HCT116 (cell line): ENCODE results near the gene TOR4A. TPM values are rescaled to one million over a fixed set of nuclear protein-coding genes. Genes with fewer than 3 reads are reported as not detected.

Source experiments
- ATAC-seq: fragments of 200-7000 bp; cut with Tn5 transposase; 2 replicates; pipeline ENCODE4 v1.9.1; 2020; ENCODE audit warnings: mild to moderate bottlenecking, moderate library complexity
- BruUV-seq: library from RNA; stranded (reverse); fragments of 400-500 nt; replicated peaks from 2 replicates; lab custom pipeline; 2021; lab: Mats Ljungman, UMichigan
- CTCF ChIA-PET: fragments of 300-600 bp; sonication (Branson Sonifier 250); formaldehyde crosslinking; loops from one replicate; lab custom pipeline; 2021; ENCODE audit warnings: antibody characterized with exemption; lab: Charles Lee
- POLR2A ChIA-PET: fragments of 300-600, 350-600 bp; sonication (Branson Sonifier 250); formaldehyde crosslinking; loops from one replicate; lab custom pipeline; 2021; ENCODE audit warnings: antibody characterized with exemption; lab: Charles Lee
- RAD21 ChIA-PET, 2 experiments: fragments of 300-600 bp; sonication (Branson Sonifier 250); formaldehyde crosslinking; loops; one replicate each; lab custom pipeline; 2023; ENCODE audit warnings: low total read pairs in 2 of 2; ENCODE audit not compliant: uncharacterized antibody in 2 of 2, unreplicated experiment in 2 of 2, low non-redundant PET in 1 of 2; lab: Charles Lee
- DNase-seq: peaks from one replicate; pipeline ENCODE4 v3.0.0-alpha.2; 2010; ENCODE audit warnings: low read depth, low spot score
- H2AFZ ChIP-seq: fragments of 200-600 bp; shearing (Covaris generic), sonication (generic); 2 replicates; pipeline ENCODE4 v1.6.1; 2017; ENCODE audit warnings: low read depth, mixed run types, mixed read lengths, antibody characterized with exemption, low read length; ENCODE audit not compliant: poor library complexity, severe bottlenecking
- H3K27ac ChIP-seq: 2 replicates; pipeline ENCODE4 v1.5.1; 2012; ENCODE audit warnings: low read depth, low read length
- H3K27me3 ChIP-seq: fragments of 200-600 bp; sonication (generic); 2 replicates; pipeline ENCODE4 v1.6.1; 2016; ENCODE audit warnings: mixed run types, low read length, mixed read lengths; ENCODE audit not compliant: insufficient read depth
- H3K36me3 ChIP-seq, 2 experiments: fragments of 200-500 bp in 1 of 2; fragments of 200-600 bp in 1 of 2; sonication (Bioruptor generic) in 1 of 2; sonication (generic) in 1 of 2; 2 replicates each; pipeline versions ENCODE4 v1.5.1 to v1.6.1; 2014 to 2016; ENCODE audit warnings: low read length in 2 of 2, inconsistent platforms in 1 of 2, mixed read lengths in 1 of 2, mixed run types in 1 of 2; ENCODE audit not compliant: insufficient read depth in 2 of 2, control insufficient read depth in 1 of 2
- H3K4me1 ChIP-seq, 2 experiments: fragments of 200-600 bp in 1 of 2; sonication (generic) in 1 of 2; 2 replicates each; pipeline versions ENCODE4 v1.5.1 to v1.6.1; 2012 to 2017; ENCODE audit warnings: low read length in 2 of 2, inconsistent platforms in 1 of 2, mild to moderate bottlenecking in 1 of 2, mixed read lengths in 1 of 2, mixed run types in 1 of 2, moderate library complexity in 1 of 2; ENCODE audit not compliant: insufficient read depth in 2 of 2, control insufficient read depth in 1 of 2
- H3K4me2 ChIP-seq: fragments of 200-600 bp; sonication (generic); 2 replicates; pipeline ENCODE4 v1.6.1; 2017; ENCODE audit warnings: mixed run types, low read length, mixed read lengths
- H3K4me3 ChIP-seq, 2 experiments: fragments of 200-600 bp in 1 of 2; sonication (generic) in 1 of 2; replicated peaks in 1 of 2; 2 replicates each; pipeline ENCODE4 v1.5.1; 2011 to 2016; ENCODE audit warnings: low read length in 2 of 2, control low read depth in 1 of 2, low read depth in 1 of 2, mild to moderate bottlenecking in 1 of 2, mixed read lengths in 1 of 2, mixed run types in 1 of 2
- H3K79me2 ChIP-seq: fragments of 200-600 bp; sonication (generic); 2 replicates; pipeline ENCODE4 v1.6.1; 2017; ENCODE audit warnings: mild to moderate bottlenecking, mixed run types, low read length, moderate library complexity, mixed read lengths; ENCODE audit not compliant: insufficient read depth
- H3K9ac ChIP-seq: fragments of 200-600 bp; sonication (generic); 2 replicates; pipeline ENCODE4 v1.6.1; 2016; ENCODE audit warnings: low read length, mixed read lengths
- H3K9me2 ChIP-seq: fragments of 200-600 bp; sonication (generic), shearing (Covaris generic); 2 replicates; pipeline ENCODE4 v1.6.1; 2017; ENCODE audit warnings: mixed run types, mild to moderate bottlenecking, moderate library complexity; ENCODE audit not compliant: insufficient read depth
- H3K9me3 ChIP-seq, 2 experiments: fragments of 200-500 bp in 1 of 2; fragments of 200-600 bp in 1 of 2; sonication (Bioruptor generic) in 1 of 2; sonication (generic) in 1 of 2; 2 replicates each; pipeline ENCODE4 v1.6.1; 2014 to 2017; ENCODE audit warnings: low read length in 2 of 2, mixed read lengths in 2 of 2, inconsistent platforms in 1 of 2, low read depth in 1 of 2, mild to moderate bottlenecking in 1 of 2, mixed run types in 1 of 2, moderate library complexity in 1 of 2; ENCODE audit not compliant: control insufficient read depth in 1 of 2, insufficient read depth in 1 of 2
- H4K20me1 ChIP-seq: fragments of 200-600 bp; sonication (generic), shearing (Covaris generic); 2 replicates; pipeline ENCODE4 v1.6.1; 2017; ENCODE audit warnings: mixed run types, mild to moderate bottlenecking, moderate library complexity; ENCODE audit not compliant: insufficient read depth
- ATF3 ChIP-seq: IDR thresholded peaks from 2 replicates; pipeline ENCODE4 v1.6.1; 2012
- EGR1 ChIP-seq: IDR thresholded peaks from 2 replicates; pipeline ENCODE4 v1.6.1; 2012; ENCODE audit warnings: low read depth
- MAX ChIP-seq: IDR thresholded peaks from 2 replicates; pipeline ENCODE4 v1.6.1; 2012
- POLR2A ChIP-seq: IDR thresholded peaks from 2 replicates; pipeline ENCODE4 v1.7.0; 2011; ENCODE audit warnings: borderline replicate concordance; ENCODE audit not compliant: insufficient read depth, insufficient read length; ENCODE audit errors: extremely low read depth
- POLR2AphosphoS5 ChIP-seq: IDR thresholded peaks from 2 replicates; pipeline ENCODE4 v1.6.1; 2011; ENCODE audit warnings: mild to moderate bottlenecking, low read depth, low read length, moderate library complexity
- REST ChIP-seq: IDR thresholded peaks from 2 replicates; pipeline ENCODE4 v1.6.1; 2012; ENCODE audit warnings: low read depth
- ZFX ChIP-seq: fragments of 450-650 bp; IDR thresholded peaks from 2 replicates; pipeline ENCODE4 v1.6.1; 2017
- intact Hi-C: fragments of 100-400 bp; cut with micrococcal nuclease; formaldehyde crosslinking; loops from 2 replicates; pipeline ENCODE4 v1.10.0; 2022
- total RNA-seq: library from RNA; stranded (reverse); gene quantifications from one replicate; pipeline ENCODE4 v1.2.1, GENCODE V29; 2021; ENCODE audit not compliant: unreplicated experiment

Gene TOR4A
- total RNA-seq, 1 experiment from 2014 or later: 34.0 TPM

- peak; percentile 98 for TF ChIP-seq POLR2A
- TF ChIP-seq POLR2AphosphoS5: peak; percentile 99
- TF ChIP-seq ATF3: no peak
Measured at GRCh38 chr9:137240841-137241489, 36.6 kb upstream of the TOR4A start, which contains the start of gene TUBB4B (continued).

GRCh38 chr9:137241490-137242268, 35.8 kb upstream of the TOR4A start:
- H3K27me3 ChIP-seq: no peaks in the 10 kb centered on the region
- intact Hi-C loops: loop anchor here (1.0 kb wide), 2 partner anchors 14 to 41 kb away; partner anchors contain the start of genes NELFB and TPRN
- peak overlapping the region; percentile 96 for H3K27ac ChIP-seq
- peaks cover 29 to 55% of the 10 kb centered on the region in 2 experiments for H3K4me1 ChIP-seq
- H3K9me3 ChIP-seq: no peaks in the 10 kb centered on the region
- H4K20me1 ChIP-seq: peaks cover 21% of the 10 kb centered on the region; the same call in 1 of the 2 replicates
- no peak for DNase-seq
- POLR2A ChIA-PET: interaction anchor here (0.7 to 1.9 kb wide), 22 partner anchors 8 to 195 kb away, joined by 3 to 39 read pairs (median 6); partner anchors contain the start of genes ANAPC2, MAN1B1, NELFB and RNF224
- peak overlapping the region; percentile 93 for H3K9ac ChIP-seq
- peak overlapping the region; percentile 85 to 96 for H3K4me3 ChIP-seq
- RAD21 ChIA-PET: interaction anchor here in 1 of 2 experiments (0.6 kb wide), 1 partner anchor 45 kb away, joined by 4 read pairs; no protein-coding TSS in a partner anchor
- TF ChIP-seq EGR1 (no peak), REST (no peak), MAX (no peak), ZFX (peak; percentile 33; the same call in 1 of the 2 replicates)
- TF ChIP-seq, all 23 proteins: peak for 1
- H3K9me2 ChIP-seq: no peaks in the 10 kb centered on the region
- H3K4me2 ChIP-seq: peak overlapping the region; percentile 98
- no peak overlapping the region for H2AFZ ChIP-seq
- peak; percentile 14 for ATAC-seq
- peaks cover 11 to 21% of the 10 kb centered on the region in 2 experiments for H3K36me3 ChIP-seq
- CTCF ChIA-PET: interaction anchor here (0.6 to 1.9 kb wide), 6 partner anchors 12 to 212 kb away, joined by 3 to 10 read pairs (median 4); partner anchors contain the start of gene MAN1B1
- peaks cover 40% of the 10 kb centered on the region for H3K79me2 ChIP-seq
- TSS peak; percentile 74 for BruUV-seq
